Ovary (tissue), 3 donors: ENCODE results near the gene PLEKHA7.

ENCODE experiments used
- EP300 ChIP-seq: sonication (generic); formaldehyde crosslinking; IDR thresholded peaks from one replicate; pipeline ENCODE4 v1.6.1; 2017; ENCODE audit warnings: antibody characterized with exemption
- POLR2A ChIP-seq: fragments of 450-650 bp; IDR thresholded peaks from one replicate; pipeline ENCODE4 v1.6.1; 2017; ENCODE audit warnings: antibody characterized with exemption, mild to moderate bottlenecking, moderate library complexity
- TF ChIP-seq, protein P1 (sequence below), 3 donors: fragments of 450-650 bp in 2 of 3; fragments of 200-600 bp in 1 of 3; IDR thresholded peaks; one replicate each; pipeline versions ENCODE4 v1.5.1 to v1.8.0; 2016 to 2022; ENCODE audit warnings: antibody characterized with exemption in 3 of 3, mild to moderate bottlenecking in 1 of 3
- donor health status: DM: no; HTN: no; CAD: no.

DNA sequence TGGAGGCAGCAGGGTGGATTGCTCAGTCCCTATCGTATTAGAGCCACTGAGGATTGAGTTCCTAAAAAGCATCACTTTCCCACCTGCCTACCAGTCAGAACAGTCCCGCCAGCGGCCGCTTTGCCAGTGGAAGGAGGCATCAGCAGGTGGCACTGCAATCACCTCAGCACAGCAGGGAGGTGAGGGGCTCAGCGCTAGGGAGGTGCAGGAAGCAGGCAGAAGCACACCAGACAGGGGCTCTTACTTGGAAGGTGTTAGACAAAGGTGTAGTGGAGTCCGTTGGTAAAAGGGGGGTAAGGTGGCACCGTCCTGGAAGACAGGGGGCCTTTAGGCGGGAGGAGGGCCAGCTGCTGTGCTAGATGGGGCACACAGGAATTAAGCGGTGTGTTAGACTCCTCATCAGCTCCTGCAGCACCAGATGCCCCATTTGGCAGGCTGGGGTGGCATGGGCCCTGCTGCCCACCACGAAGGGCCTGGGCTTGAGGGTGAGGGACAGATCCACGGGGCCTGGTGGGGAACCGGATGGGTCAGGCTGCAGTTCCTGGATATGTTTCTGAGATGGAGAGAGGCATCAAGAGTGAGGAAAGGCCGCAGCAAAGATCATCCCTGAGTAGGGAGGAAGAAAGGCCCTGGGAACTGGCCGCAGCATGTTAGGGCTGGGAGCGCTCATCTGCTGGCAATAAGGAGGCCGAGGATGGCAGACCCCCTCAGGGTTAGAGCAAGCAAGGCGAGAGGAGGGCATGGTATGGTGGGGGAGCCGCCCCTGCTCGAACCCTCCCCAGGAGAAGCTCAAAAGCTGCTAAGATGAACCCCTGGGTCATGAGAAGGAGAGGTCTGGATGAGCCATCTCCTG is 233.3 kb downstream of the PLEKHA7 start:
- TF ChIP-seq POLR2A, result no peak
- TF ChIP-seq, protein P1, sequence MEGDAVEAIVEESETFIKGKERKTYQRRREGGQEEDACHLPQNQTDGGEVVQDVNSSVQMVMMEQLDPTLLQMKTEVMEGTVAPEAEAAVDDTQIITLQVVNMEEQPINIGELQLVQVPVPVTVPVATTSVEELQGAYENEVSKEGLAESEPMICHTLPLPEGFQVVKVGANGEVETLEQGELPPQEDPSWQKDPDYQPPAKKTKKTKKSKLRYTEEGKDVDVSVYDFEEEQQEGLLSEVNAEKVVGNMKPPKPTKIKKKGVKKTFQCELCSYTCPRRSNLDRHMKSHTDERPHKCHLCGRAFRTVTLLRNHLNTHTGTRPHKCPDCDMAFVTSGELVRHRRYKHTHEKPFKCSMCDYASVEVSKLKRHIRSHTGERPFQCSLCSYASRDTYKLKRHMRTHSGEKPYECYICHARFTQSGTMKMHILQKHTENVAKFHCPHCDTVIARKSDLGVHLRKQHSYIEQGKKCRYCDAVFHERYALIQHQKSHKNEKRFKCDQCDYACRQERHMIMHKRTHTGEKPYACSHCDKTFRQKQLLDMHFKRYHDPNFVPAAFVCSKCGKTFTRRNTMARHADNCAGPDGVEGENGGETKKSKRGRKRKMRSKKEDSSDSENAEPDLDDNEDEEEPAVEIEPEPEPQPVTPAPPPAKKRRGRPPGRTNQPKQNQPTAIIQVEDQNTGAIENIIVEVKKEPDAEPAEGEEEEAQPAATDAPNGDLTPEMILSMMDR (IDR thresholded peaks at IDR 0.05), result no peak
- no peak for TF ChIP-seq EP300
